ENCODE results near the gene FSTL4.
"Not testable (repeated sequence)": the region's sequence is repeated elsewhere in the genome, so short reads cannot be mapped to it uniquely, and the experiment has no call there.

The FSTL4 gene

GRCh38 chr5:133170756-133171387 lies 441.5 kb downstream of the FSTL4 start:
- DNase-seq (ENCODE audit: low spot score) = not testable (repeated sequence)

- DNase-seq (ENCODE audit: low spot score) = no peak
These were observed 447.6 kb downstream of the FSTL4 start for GRCh38 chr5:133164759-133165158.

GRCh38 chr5:133163839-133164238 lies 448.5 kb downstream of the FSTL4 start:
- DNase-seq (ENCODE audit: low spot score) = no peak

- DNase-seq (ENCODE audit: low spot score) = no peak
These were observed 452.8 kb downstream of the FSTL4 start for GRCh38 chr5:133159543-133159942.

GRCh38 chr5:133155326-133155969 lies 456.9 kb downstream of the FSTL4 start:
- DNase-seq (ENCODE audit: low spot score) = no peak

- DNase-seq (ENCODE audit: low spot score) = no peak
These were observed 457.9 kb downstream of the FSTL4 start for GRCh38 chr5:133154274-133155075.

GRCh38 chr5:133150909-133151544 lies 461.3 kb downstream of the FSTL4 start:
- DNase-seq (ENCODE audit: low spot score) = no peak

- DNase-seq (ENCODE audit: low spot score) = no peak
These were observed 463.0 kb downstream of the FSTL4 start for GRCh38 chr5:133149345-133149744.

- no peak for DNase-seq (ENCODE audit: low spot score)
These were observed 464.4 kb downstream of the FSTL4 start for GRCh38 chr5:133147815-133148567.

GRCh38 chr5:133147411-133147810 lies 464.9 kb downstream of the FSTL4 start:
- DNase-seq (ENCODE audit: low spot score) = no peak

Data from hematopoietic multipotent progenitor cell treated with erythropoietin and hydrocortisone succinate and interleukin-3 and kit ligand, for 15 days (in vitro differentiated cells).